HG02678 (cell line): Measurements from ENCODE around the gene DTNBP1.
"Not testable (repeated sequence)": the region's sequence is repeated elsewhere in the genome, so short reads cannot be mapped to it uniquely, and the experiment has no call there.

ENCODE experiments used
- ATAC-seq: cut with Tn5 transposase; IDR thresholded peaks from one replicate; pipeline ENCODE4 v1.9.1; 2021; ENCODE audit warnings: mild to moderate bottlenecking, moderate library complexity; ENCODE audit not compliant: unreplicated experiment

The DTNBP1 gene

DNA sequence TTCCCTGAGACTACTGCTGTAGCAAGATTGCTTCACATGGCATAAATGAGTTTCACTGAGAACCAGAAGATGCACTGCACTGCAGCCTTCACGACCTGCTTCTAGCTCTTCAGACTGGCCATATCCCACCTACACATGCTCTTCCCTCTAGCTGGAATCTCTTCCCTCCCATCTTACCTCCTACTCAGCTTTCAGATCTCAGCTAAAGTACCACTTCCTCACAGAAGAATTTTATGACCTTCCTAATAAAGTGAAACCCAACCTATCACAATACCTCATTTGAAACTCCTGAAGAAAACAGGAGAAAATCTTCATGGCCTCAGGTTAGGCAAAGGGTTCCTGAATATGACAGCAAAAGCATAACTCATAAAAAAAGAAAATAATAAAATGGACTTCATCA lies 99.9 kb downstream of the DTNBP1 start:
- ATAC-seq = no peak

DNA sequence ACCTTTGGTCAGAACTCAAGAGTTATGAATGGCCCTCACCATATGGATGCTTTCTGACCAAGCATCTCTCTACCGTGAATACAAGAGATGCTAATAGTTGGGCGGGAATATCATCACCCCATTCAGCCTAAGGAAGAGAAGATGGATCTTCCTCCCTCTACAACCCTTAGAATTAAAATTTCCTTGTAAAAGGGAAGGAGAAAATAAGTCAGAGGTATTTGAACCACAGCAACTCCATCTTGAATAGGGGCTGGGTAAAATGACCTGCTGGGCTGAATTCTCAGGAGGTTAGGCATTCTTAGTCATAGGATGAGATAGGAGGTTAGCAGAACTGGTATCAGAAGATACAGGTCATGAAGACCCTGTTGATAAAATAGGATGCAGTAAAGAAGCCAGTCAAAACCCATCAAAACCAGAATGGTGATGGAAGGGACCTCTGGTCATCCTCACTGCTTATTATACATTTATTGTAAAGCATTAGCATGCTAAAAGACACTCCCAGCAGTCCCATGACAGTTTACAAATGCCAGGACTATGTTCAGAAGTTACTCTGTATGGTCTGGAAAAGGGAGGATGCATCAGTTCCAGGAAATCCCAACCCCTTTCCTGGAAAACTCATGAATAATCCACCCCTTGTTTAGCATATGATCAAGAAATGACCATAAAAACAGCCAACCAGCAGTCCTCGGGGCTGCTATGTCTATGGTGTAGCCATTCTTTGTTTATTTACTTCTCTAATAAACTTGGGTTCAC lies 101.2 kb downstream of the DTNBP1 start:
- no peak for ATAC-seq

DNA sequence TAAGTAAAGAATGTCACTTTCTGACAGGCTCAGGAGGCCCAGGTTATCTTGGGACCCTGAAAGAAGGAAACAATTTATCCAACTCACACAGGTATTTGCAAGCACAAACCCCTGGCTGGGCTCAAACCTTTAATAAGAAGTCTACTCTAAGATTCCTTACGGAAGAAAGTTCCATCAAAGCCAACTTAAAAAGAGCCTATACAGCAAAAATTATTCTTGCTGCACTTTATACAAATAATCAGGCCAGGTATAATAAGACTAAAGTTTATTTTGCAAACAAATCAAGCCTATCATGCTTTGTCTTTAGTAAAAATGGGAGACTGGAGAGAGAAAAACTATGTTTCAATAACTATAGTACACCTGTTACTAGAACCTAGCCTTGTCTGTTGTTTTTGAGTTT lies 102.1 kb downstream of the DTNBP1 start:
- ATAC-seq = no peak

DNA sequence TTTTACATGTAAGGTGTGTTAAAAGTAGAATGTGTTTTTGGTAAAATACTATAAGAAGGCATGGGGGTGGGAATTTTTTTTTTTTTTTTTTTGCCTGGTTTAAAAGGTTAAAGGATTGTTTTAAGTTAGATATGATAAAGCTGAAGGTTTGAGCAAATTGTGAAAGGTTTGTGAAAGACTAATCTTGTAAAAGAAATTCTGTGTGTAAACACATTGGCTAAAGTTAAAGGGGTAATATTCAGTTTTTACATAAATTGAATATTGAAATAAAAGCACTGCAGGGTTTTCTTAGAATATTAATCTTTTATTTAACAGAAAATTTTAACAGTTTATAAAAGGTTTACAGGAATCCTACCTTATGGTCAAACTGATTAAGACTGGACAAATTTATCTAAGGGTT lies 105.7 kb downstream of the DTNBP1 start:
- no peak for ATAC-seq

- no peak for ATAC-seq
These were observed 106.1 kb downstream of the DTNBP1 start for GRCh38 chr6:15556711-15557110.

GRCh38 chr6:15555101-15556038 lies 107.5 kb downstream of the DTNBP1 start:
- no peak for ATAC-seq

- ATAC-seq = no peak
These were observed 108.1 kb downstream of the DTNBP1 start for GRCh38 chr6:15554728-15555100.

DNA sequence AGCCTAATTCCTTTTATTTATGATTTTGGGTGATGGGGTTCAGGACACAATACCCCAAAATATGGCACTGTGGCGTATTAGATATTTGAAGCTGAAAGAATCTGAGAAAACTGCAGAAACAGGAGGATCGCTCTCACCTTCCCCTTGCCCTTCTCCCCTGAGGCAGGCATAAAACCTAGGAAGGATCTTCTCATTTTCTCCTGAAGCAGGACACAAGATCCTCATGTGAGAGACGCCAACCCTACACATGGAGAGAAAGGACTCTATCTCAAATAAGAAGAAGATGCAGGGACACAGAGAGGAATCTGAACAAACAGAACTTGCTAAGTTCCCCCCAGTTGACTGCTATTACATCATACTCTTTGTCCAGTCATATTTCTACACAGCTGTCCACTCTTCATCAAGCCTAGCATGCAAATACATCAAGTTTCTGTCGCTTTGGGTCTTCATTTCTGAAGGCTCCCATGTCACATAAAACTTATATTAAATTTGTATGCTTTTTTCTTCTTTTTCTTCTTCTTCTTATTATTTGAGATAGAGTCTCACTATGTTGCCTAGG lies 109.0 kb downstream of the DTNBP1 start:
- ATAC-seq = no peak

DNA sequence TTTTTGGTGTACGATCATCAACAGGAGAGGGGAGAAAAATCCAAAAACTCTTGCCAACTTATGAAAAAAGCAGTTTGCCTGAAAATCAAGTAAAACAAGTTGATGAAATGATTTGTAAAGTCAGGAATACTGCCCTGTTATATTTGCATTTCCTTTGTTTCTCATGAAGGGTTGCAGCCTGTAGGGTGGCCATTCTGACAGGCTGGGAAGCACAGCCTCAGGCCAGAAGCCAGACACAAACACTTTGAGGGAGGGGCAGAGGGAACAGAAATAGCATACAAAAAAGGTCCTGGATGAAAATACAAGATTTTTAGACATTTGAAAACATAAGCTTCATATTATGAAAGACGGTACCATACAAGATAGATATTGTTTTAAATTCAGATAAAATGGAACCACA lies 109.8 kb downstream of the DTNBP1 start:
- ATAC-seq = no peak

DNA sequence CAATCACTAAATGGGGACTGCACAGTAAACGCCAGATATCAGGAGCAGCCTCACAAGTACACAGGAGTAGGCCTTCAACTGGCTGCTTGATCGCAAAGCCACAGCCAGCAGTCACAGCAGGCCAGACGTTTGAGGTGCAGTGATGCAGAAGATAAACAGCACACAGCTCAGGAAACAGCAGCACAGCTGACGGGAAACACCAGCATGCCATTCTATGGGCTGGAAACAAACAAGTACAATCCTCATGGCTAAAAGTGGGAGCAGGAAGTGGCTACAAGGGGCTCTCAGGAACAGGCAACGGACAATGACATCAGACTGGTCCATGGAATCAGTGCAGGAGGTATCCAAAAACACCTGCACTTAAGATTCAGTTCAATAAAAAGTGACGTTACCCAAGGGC lies 111.0 kb downstream of the DTNBP1 start:
- no peak for ATAC-seq

DNA sequence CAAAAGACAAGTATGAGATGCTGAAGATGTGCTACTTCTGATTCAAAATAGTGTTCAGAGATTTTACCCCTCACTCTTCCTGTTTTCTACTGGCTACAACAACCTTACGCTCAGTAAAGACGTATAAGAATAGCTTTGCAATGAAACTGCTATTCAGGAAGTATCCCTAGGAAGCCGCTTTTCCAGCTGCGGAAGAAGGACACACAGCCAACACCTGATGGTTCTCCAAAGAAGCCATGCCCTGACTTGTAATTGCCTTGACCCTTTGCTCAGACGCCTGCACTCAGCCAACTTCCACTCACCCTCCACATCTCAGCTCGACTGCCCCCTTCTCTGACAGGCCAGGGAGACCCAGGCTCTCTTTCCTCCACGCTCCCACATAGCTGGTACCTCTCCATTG lies 111.6 kb downstream of the DTNBP1 start:
- ATAC-seq = no peak

- no peak for ATAC-seq
These were observed 112.2 kb downstream of the DTNBP1 start for GRCh38 chr6:15550546-15551123.

DNA sequence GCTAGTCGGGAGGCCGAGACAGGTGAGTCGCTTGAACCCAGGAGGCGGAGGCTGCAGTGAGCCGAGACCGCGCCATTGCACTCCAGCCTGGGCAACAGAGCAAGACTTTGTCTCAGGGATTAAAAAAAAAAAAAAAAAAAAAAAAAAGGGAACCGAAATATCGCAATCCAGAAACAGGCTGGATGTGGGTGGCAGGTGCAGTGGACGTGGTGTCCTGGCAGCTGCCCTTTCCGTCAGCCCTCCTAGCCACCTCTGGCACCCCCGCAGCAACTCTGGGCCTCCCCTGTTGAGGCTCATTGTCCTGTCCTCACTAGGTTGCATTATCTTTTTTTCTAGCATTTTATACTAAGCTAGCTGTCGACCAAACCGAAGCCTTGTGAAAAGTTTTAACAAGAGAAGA lies 113.5 kb downstream of the DTNBP1 start:
- ATAC-seq = no peak

- ATAC-seq = no peak
These were observed 115.4 kb downstream of the DTNBP1 start for GRCh38 chr6:15547400-15547799.

- no peak for ATAC-seq
These were observed 116.2 kb downstream of the DTNBP1 start for GRCh38 chr6:15546591-15546990.

DNA sequence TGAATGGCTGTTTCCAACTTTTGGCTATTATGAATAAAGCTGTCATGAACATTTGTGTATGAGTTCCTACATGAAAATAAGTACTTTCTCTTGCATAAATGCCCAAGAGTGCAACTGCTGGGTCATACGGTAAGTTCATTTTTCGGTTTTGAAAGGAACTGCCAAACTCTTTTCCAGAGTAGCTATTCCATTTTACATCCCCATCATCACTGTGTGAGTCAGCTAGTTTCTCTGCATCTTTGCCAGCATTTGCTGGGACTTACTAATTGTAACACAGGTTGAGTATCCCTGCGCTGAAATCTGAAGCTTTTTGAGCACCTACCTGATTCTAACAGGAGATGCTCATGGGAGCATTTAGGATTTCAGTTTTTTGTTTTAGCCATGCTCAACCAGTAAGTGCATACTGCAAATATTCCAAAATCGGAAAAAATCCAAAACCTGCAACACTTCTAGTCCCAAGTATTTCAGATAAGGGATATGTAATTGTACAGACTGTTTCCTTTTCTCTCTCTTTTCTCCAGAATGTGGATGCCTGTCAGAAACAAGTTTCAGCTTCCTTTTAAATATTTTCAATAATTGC lies 118.4 kb downstream of the DTNBP1 start:
- no peak for ATAC-seq

DNA sequence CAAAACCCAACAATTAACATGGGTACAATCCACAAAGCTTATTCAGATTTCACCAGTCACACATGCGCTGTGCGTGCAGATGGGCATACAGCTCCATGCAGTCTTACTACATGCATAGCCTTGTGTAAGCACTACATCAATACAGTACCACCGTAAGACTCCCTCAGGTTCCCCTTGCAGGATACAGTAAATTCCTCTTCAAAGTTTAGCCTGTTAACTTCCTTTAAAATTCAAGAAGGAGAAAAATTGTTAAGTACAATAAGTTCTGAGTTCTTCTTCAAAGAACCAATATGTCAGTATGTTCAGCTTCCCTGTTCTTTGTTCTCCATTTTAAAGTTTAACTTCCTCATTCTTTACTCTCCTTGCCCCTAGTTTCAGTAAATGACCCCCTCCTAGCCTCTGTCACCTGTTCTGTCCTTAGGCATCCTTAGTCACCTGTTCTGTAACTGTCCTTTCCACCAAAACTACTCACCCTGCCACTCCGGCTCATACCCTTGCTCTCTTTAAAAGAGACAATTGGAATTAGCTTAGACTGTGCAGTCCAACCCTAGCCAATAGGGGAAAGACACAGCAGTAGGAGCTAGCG lies 119.4 kb downstream of the DTNBP1 start:
- ATAC-seq = not testable (repeated sequence)

DNA sequence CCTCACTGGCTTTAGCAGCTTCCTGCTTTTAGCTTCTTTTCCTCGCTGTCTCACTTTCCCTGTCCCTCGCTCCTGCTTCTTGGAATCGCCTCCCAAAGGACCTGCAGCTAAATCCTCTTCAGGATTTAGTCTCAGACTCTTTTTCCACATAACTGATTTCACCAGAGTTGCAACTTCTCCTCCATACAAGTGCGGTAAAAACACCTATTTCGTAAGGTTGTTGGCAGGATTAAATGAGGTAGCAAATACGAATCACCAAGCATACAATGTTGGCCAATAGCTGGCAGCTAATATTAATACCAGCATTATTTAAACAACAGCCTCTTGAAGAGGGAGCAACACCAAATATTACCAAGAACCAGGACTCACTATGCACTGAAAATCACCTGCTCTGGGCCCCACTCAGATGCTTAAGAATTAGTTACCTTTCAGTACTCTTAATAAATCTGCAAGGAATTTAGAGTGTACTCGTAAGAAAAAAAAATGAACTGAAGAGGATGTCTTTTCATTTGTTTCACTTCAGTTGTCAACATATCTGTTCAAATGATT lies 123.0 kb downstream of the DTNBP1 start:
- ATAC-seq = no peak

GRCh38 chr6:15538766-15539495 lies 123.9 kb downstream of the DTNBP1 start:
- ATAC-seq = no peak

- ATAC-seq = no peak
These were observed 124.7 kb downstream of the DTNBP1 start for GRCh38 chr6:15538106-15538505.
